ENCODE measurements around the gene NUFIP1. TPM values are rescaled to one million over a fixed set of nuclear protein-coding genes. Genes with fewer than 3 reads are reported as not detected.
"Not testable (repeated sequence)": the region's sequence is repeated elsewhere in the genome, so short reads cannot be mapped to it uniquely, and the experiment has no call there.

Gene NUFIP1
- total RNA-seq (2014; rRNA removed; shearing (Covaris generic)) = 4.8 TPM in 2 replicates

DNA sequence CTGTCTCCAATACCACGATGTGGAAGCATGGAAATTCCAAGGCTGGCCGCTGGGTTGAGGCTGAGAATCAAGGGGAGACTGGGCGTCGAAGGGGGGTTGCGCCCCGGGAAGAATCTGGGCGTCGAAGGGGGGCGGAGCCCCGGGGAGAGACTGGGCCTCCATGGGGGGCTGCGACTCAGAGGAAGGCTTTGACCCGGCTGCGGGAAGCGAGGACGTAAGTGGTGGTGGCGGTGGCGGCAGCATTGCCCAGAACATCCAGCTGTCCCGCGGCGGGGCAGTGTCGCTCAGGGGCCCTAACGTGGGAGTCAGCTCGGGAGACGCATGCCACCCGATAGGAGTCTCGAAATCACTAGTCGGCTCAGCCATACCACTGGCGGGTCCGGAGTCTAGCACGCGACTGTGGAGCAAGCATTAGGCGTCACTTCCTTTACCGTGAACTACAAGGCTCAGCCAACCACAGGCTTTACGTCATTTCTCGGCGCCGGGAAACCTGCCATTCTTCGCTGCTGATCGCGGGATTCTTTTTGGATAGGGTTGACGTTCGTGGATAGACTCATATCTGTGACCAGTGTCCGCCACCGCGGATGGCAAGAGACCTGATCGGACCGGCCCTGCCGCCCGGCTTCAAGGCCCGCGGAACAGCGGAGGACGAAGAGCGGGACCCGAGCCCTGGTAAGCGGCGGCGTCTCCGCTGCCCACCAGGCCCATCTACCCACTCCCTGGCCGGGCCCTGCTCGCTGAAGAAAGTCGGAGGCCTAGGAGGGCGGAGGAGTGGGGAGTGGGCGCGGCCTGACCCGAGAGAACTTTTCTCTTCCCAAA lies at the start of gene NUFIP1, which contains the start of gene GPALPP1:
NUFIP1 (minus strand) TSS at position 401 of the 819 bp plus-strand sequence; CDS start at position 366, 35 bp downstream.
GPALPP1 (plus strand) TSS at position 468 of the 819 bp plus-strand sequence; CDS start at position 585, 117 bp downstream.
- DNase-seq (ENCODE audit: low read depth) = peak; percentile 90

- DNase-seq (ENCODE audit: low read depth) = no peak
Measured at GRCh38 chr13:45036206-45036605, 46.9 kb upstream of the NUFIP1 start.

GRCh38 chr13:45034342-45034741 lies 45.1 kb upstream of the NUFIP1 start:
- no peak for DNase-seq (ENCODE audit: low read depth)

DNA sequence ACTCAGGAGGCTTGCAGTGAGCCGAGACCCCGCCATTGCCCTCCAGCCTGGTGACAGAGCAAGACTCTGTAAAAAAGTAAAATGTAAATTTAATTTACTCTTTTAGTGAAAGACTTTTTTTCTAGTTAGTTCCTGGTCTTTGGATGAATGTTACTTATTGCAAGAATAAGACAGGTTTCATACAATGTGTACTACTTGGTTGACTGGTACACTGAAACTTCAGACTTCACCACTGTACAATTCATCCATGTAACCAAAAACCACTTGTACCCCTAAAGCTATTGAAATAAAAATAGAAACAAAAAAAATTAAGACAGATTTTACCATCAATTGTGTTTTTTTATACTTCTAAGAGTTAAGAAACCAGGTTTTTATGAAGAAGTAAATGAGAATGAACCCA lies 35.6 kb upstream of the NUFIP1 start:
- DNase-seq (ENCODE audit: low read depth) = no peak

GRCh38 chr13:45021250-45021649 lies 32.0 kb upstream of the NUFIP1 start:
- DNase-seq (ENCODE audit: low read depth) = no peak

GRCh38 chr13:45019981-45020380 lies 30.7 kb upstream of the NUFIP1 start:
- not testable (repeated sequence) for DNase-seq (ENCODE audit: low read depth)

DNA sequence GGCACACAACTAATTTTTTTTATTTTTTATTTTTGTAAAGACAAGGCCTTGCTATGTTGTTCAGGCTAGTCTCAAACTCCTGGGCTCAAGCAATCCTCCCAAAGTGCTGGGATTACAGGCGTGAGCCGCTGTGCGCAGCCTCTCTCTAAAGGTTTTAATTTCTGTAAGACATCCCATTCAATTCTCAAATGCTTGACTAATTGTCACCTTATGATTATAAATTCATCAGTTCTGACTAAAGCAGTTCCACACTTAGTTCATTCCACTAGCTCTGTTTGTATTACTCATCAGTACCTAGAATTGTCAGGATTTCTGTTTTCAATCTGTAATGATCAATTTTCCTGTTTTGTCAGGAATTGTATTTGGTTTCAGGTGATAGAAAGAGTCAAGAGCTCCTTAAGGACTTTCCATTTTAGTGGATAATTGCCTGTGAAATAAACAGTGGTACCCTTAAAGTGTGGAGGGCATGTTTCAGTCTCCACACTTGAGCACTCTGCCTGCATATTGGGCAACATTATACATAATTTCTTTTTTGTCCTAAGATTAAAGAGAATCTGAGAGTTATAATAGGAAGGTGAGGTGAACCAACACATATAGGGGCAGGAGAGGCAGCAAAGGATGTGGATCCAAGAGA lies 27.6 kb upstream of the NUFIP1 start:
- DNase-seq (ENCODE audit: low read depth) = no peak

DNA sequence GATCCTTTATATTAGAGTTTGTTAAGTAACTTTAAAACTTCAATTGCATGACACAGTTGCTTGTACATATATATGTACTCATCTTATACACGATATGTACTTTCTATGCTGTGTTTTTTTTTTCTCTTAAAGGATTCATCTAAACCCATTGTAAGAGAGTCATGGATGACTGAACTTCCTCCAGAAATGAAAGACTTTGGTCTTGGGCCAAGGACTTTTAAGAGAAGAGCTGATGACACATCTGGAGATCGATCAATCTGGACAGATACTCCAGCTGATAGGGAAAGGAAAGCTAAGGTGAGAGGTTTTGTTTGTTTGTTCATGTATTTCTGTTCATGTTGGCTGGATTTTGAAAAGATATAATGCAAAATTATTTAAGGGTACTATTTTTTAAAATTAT lies 26.0 kb upstream of the NUFIP1 start:
- DNase-seq (ENCODE audit: low read depth) = no peak

DNA sequence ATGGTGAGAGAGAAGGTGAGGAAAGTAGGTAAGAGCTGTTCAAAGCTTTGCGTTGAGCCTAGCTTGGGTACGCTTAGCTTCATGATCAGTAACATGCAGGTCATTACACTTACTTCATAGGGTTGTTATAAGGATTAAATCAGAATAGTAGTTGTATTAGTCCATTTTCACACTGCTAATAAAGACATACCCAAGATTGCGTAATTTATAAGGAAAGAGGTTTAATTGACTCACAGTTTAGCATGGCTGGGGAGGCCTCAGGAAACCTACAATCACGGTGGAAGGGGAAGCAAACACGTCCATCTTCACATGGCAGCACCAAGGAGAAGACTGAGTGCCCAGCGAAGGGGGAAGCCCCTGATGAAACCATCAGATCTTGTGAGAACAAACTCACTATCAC lies 21.9 kb upstream of the NUFIP1 start:
- DNase-seq (ENCODE audit: low read depth) = no peak

GRCh38 chr13:45007823-45008222 lies 18.6 kb upstream of the NUFIP1 start:
- DNase-seq (ENCODE audit: low read depth) = no peak

- no peak for DNase-seq (ENCODE audit: low read depth)
Measured at GRCh38 chr13:45007225-45007624, 18.0 kb upstream of the NUFIP1 start.

- peak; percentile 5 for DNase-seq (ENCODE audit: low read depth)
Measured at GRCh38 chr13:45004096-45004495, 14.8 kb upstream of the NUFIP1 start.

- DNase-seq (ENCODE audit: low read depth) = no peak
Measured at GRCh38 chr13:45003417-45003816, 14.1 kb upstream of the NUFIP1 start.

GRCh38 chr13:44989941-44990340 lies 670 bp upstream of the NUFIP1 start:
- DNase-seq (ENCODE audit: low read depth) = no peak

GRCh38 chr13:44978328-44978727 lies 10.9 kb downstream of the NUFIP1 start:
- DNase-seq (ENCODE audit: low read depth) = no peak

DNA sequence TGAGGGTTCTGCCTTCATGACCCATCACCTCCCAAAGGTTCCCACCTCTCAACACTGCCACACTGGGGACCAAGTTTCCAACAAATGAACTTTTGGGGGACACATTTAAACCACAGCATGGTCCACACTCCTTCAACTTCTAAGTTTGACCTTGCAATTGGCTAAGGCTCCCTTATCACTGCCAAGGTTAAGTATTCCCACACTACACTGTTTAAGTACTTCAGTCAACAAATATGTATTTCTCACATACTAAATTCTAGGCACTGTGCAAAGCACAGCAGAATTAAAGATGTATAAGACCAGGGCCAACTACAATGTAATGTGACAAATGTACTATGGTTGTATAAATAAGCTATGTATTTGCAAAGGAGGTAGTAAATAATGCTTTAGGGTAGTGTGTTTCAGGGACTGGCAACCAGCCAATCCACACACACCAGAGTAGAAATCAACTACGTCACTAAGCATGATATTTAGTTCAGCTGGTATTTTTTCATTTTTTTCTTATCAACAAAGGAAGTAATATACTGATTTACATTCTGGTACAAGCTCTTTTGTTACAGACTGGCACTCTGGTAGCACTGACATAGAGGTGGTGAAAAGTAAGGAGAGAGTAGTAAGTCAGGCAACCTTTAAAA lies 12.2 kb downstream of the NUFIP1 start:
- no peak for DNase-seq (ENCODE audit: low read depth)

DNA sequence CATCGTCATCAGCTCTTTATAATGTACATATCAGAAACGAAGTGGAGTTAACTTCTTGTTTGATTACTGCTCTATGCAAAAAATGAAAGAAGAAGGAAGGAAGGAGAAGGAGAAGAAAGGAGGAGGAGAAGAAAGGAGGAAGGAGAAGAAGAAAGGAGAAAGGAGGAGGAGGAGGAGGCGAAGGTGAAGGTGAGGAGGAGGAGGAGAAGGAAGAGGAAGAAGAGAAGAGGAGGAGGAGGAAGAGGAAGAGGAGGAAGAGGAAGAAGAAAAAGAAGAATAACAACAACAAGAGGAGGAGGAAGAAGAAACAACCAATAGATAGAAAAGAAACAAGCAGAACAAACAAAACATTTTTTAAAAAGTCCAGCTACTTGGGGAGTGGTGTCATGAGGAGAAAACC lies 13.1 kb downstream of the NUFIP1 start:
- no peak for DNase-seq (ENCODE audit: low read depth)

DNA sequence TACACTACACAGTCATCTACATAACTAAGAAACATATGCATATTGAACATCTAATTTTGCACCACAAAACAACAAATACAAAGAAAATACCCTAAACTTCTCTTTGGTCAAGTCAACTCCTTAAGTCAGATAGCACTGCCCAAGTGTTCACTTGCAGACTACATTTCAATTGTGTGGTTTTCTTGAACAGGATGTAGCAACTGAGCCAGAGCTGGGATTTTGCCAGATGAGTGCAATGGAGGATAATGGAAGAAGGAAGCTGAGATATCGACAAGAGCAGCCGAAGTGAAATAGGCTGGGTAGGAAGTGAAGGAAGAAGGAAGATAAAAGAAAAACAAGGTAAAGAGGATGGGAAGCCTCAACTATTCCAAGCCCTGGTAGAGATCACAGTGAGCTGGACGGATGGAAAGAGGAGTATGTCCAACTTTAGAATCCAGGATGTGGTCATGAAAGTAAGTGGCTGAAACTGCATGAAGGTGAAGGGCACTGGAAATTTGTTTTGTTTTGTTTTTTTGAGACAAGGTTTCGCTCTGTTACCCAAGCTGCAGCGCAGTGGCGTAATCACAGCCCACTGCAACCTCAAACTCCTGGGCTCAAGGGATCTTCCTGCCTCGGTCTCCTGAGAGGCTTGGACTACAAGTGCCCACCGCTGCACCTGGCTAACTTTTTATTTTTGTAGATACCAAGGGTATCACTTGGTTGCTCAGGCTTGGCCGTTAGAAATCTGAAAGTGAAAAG lies 15.0 kb downstream of the NUFIP1 start:
- DNase-seq (ENCODE audit: low read depth) = peak; percentile 70

GRCh38 chr13:44972956-44973581 lies 16.2 kb downstream of the NUFIP1 start:
- peak; percentile 23 for DNase-seq (ENCODE audit: low read depth)

GRCh38 chr13:44971656-44972595 lies 17.3 kb downstream of the NUFIP1 start:
- DNase-seq (ENCODE audit: low read depth) = no peak

Measured in RPMI7951 (cell line).